ENCODE results near the gene OGG1.

DNA sequence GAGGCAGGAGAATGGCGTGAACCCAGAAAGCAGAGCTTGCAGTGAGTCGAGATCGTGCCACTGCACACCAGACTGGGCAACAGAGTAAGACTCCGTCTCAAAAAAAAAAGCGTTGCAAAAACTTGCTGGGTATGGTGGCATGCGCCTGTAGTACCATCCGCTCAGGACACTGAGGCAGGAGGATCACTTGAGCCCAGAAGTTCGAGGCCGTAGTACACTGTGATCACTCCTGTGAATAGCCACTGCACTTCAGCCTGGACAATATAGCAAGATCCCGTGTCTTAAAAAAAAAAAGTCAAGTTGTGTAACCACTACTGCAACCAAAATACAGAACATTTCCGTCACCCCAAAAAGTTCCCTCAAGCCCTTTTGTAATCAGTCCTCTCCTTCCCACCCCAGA lies 44.6 kb downstream of the OGG1 start:
- TF ChIP-seq POLR2AphosphoS5 (IDR thresholded peaks at IDR 0.05; ENCODE audit: low read depth, low read length) (no peak), SIN3A (IDR thresholded peaks at IDR 0.05; ENCODE audit: borderline replicate concordance, insufficient read depth, low read length) (no peak)
